Activated gamma-delta T cell treated with anti-CD3 and anti-CD28 coated beads, Interleukin-2, amount 50 U/mL, for 16 hours (primary cell): ENCODE data around the gene SUSD3.
"Not testable (repeated sequence)": the region's sequence is repeated elsewhere in the genome, so short reads cannot be mapped to it uniquely, and the experiment has no call there.

ENCODE experiments used
- DNase-seq: peaks from one replicate; pipeline ENCODE4 v3.0.0-alpha.2; 2020; ENCODE audit warnings: low read depth

Gene SUSD3

GRCh38 chr9:93058355-93059010 lies at the start of gene SUSD3:
Gene SUSD3 (plus strand): TSS chr9:93058701. CDS start chr9:93058743, 42 bp downstream.
- DNase-seq, result peak; percentile 46

- no peak for DNase-seq
These were observed 49.0 kb upstream of the SUSD3 start for GRCh38 chr9:93009337-93010015.

- DNase-seq, result no peak
These were observed 48.4 kb upstream of the SUSD3 start for GRCh38 chr9:93010056-93010455.

- DNase-seq, result no peak
These were observed 47.8 kb upstream of the SUSD3 start for GRCh38 chr9:93010704-93011103.

- no peak for DNase-seq
These were observed 47.4 kb upstream of the SUSD3 start for GRCh38 chr9:93011114-93011513.

- DNase-seq, result no peak
These were observed 45.3 kb upstream of the SUSD3 start for GRCh38 chr9:93012963-93013855.

- DNase-seq, result no peak
These were observed 44.5 kb upstream of the SUSD3 start for GRCh38 chr9:93013856-93014582.

- not testable (repeated sequence) for DNase-seq
These were observed 43.3 kb upstream of the SUSD3 start for GRCh38 chr9:93015190-93015589.

GRCh38 chr9:93017621-93018020 lies 40.9 kb upstream of the SUSD3 start:
- DNase-seq, result no peak

GRCh38 chr9:93020151-93020550 lies 38.4 kb upstream of the SUSD3 start:
- no peak for DNase-seq

- no peak for DNase-seq
These were observed 37.5 kb upstream of the SUSD3 start for GRCh38 chr9:93020771-93021670.

- no peak for DNase-seq
These were observed 36.4 kb upstream of the SUSD3 start for GRCh38 chr9:93022066-93022465.

- DNase-seq, result no peak
These were observed 35.6 kb upstream of the SUSD3 start for GRCh38 chr9:93022721-93023520.

- no peak for DNase-seq
These were observed 35.0 kb upstream of the SUSD3 start for GRCh38 chr9:93023521-93023815.

GRCh38 chr9:93024646-93024910 lies 33.9 kb upstream of the SUSD3 start:
- DNase-seq, result no peak

- no peak for DNase-seq
These were observed 33.4 kb upstream of the SUSD3 start for GRCh38 chr9:93024986-93025630.

- DNase-seq, result no peak
These were observed 32.8 kb upstream of the SUSD3 start for GRCh38 chr9:93025736-93026135.

- no peak for DNase-seq
These were observed 31.9 kb upstream of the SUSD3 start for GRCh38 chr9:93026640-93027039.

- no peak for DNase-seq
These were observed 30.8 kb upstream of the SUSD3 start for GRCh38 chr9:93027750-93028149.

GRCh38 chr9:93028448-93029006 lies 30.0 kb upstream of the SUSD3 start:
- DNase-seq, result peak; percentile 51
